ENCODE results near the gene ZKSCAN4.

DNA sequence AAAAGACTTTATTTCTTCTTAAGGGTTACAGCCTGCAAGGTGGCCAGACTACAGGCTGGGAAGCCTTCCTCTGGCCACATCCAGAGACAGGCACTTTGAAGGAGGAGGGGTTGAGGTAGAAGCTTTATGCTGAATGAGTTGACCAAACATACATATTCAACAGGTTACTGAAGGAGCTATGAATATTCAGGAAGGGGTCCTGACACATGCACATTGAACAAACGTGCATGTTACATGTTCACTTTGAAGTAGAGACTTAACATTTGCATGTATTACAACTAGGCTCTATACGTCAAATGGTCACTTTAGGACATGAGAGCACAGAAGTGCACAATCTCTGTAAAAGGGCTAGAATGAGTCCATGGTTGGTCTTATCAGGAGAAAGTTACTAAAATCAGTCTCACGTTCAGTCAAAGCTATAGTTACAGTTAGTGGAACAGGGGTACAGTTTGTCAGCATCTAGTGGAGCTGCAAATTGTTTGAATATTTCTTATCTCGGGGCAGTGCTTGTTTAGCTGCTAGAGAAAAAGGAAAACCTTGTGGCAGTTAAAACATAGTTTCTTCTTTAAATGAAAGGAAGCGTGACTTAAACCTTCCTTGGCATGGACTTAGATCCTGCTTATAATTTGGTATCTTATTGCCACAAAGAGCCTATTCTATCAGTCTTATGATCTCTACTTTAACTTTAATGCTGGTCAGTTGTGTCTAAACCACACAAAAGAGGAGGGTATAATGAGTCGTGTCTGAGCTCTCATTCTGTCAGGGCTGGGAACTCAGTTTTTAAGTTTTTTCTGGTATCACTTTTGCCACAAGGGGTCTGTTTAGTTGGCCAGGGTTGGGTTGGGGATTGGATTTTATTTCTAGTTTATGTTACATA, 31.6 kb downstream of the ZKSCAN4 start:
- TF ChIP-seq, protein P1, sequence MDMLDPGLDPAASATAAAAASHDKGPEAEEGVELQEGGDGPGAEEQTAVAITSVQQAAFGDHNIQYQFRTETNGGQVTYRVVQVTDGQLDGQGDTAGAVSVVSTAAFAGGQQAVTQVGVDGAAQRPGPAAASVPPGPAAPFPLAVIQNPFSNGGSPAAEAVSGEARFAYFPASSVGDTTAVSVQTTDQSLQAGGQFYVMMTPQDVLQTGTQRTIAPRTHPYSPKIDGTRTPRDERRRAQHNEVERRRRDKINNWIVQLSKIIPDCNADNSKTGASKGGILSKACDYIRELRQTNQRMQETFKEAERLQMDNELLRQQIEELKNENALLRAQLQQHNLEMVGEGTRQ (IDR thresholded peaks at IDR 0.05; ENCODE audit: low read length), result no peak
- no peak for TF ChIP-seq CEBPB (IDR thresholded peaks at IDR 0.05; ENCODE audit: low read depth, low read length)
